Thyroid gland (tissue), 4 donors: ENCODE data around the gene WNT9B.

Experiments
- CTCF ChIP-seq, 6 experiments: fragments of 200-600 bp in 3 of 6; fragments of 450-650 bp in 3 of 6; sonication (generic) in 3 of 6; IDR thresholded peaks; one replicate each; pipeline ENCODE4 v1.5.1; 2016 to 2019; ENCODE audit warnings: antibody characterized with exemption in 6 of 6, mild to moderate bottlenecking in 2 of 6, inconsistent platforms in 1 of 6, moderate library complexity in 1 of 6
- POLR2A ChIP-seq, 2 donors: fragments of 450-650 bp; IDR thresholded peaks; one replicate each; pipeline ENCODE4 v1.6.1; 2017; ENCODE audit warnings: antibody characterized with exemption in 2 of 2, mild to moderate bottlenecking in 2 of 2, moderate library complexity in 1 of 2

DNA sequence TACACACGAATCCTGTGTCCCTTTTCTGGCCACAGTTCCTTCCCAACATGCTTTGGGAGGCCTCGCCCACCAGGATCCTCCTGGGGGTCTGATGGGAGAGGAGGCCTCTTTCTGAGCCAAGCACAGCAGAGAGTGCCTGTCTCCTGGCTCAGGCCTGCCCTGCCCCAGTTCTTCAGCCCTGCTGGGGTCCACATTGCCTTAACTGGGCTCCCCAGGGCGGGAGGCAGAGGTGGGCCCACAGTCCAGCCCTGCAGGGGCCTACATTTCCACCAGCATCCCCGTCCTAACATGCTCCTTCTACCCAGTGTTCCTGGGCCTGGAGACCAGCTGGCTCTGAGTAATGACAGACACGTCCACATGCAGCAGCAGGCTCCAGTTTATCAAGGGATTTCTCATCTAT, 29.6 kb downstream of the WNT9B start:
- TF ChIP-seq CTCF (IDR thresholded peaks at IDR 0.05) (no peak), POLR2A (IDR thresholded peaks at IDR 0.05) (no peak)
